Measurements from ENCODE around the gene EBI3.
"Not testable (repeated sequence)": the region's sequence is repeated elsewhere in the genome, so short reads cannot be mapped to it uniquely, and the experiment has no call there.

The EBI3 gene

GRCh38 chr19:4200940-4201542 is 28.3 kb upstream of the EBI3 start:
- no peak for DNase-seq

GRCh38 chr19:4201798-4202197 is 27.5 kb upstream of the EBI3 start:
- no peak for DNase-seq

- DNase-seq: no peak
Measured at GRCh38 chr19:4206818-4207484, 22.4 kb upstream of the EBI3 start.

- no peak for DNase-seq
Measured at GRCh38 chr19:4208385-4209094, 20.8 kb upstream of the EBI3 start.

- DNase-seq: no peak
Measured at GRCh38 chr19:4210166-4210731, 19.1 kb upstream of the EBI3 start.

GRCh38 chr19:4213116-4213515 is 16.2 kb upstream of the EBI3 start:
- no peak for DNase-seq

GRCh38 chr19:4215807-4216206 is 13.5 kb upstream of the EBI3 start:
- no peak for DNase-seq

GRCh38 chr19:4216846-4217245 is 12.5 kb upstream of the EBI3 start:
- DNase-seq: no peak

GRCh38 chr19:4217429-4218264 is 11.7 kb upstream of the EBI3 start:
- no peak for DNase-seq

GRCh38 chr19:4218523-4218922 is 10.8 kb upstream of the EBI3 start:
- not testable (repeated sequence) for DNase-seq

- no peak for DNase-seq
Measured at GRCh38 chr19:4220188-4220587, 9.1 kb upstream of the EBI3 start.

- DNase-seq: no peak
Measured at GRCh38 chr19:4224470-4224869, 4.9 kb upstream of the EBI3 start.

GRCh38 chr19:4225885-4226284 is 3.4 kb upstream of the EBI3 start:
- DNase-seq: no peak

- no peak for DNase-seq
Measured at GRCh38 chr19:4227771-4228170, 1.6 kb upstream of the EBI3 start.

GRCh38 chr19:4228765-4229178 is 551 bp upstream of the EBI3 start:
- DNase-seq: no peak

GRCh38 chr19:4230237-4230636 is 914 bp downstream of the EBI3 start:
- DNase-seq: not testable (repeated sequence)

GRCh38 chr19:4231521-4231920 is 2.2 kb downstream of the EBI3 start:
- not testable (repeated sequence) for DNase-seq

- DNase-seq: not testable (repeated sequence)
Measured at GRCh38 chr19:4232139-4232538, 2.8 kb downstream of the EBI3 start.

- DNase-seq: no peak
Measured at GRCh38 chr19:4232614-4233281, 3.4 kb downstream of the EBI3 start.

- DNase-seq: peak; percentile 97
Measured at GRCh38 chr19:4233282-4233853, 4.0 kb downstream of the EBI3 start.

GRCh38 chr19:4234142-4234861 is 5.0 kb downstream of the EBI3 start:
- no peak for DNase-seq
